HepG2 (cell line): Measurements from ENCODE around the gene PKD2L1. TPM values are rescaled to one million over a fixed set of nuclear protein-coding genes. Genes with fewer than 3 reads are reported as not detected.
A peak's percentile ranks its signal among the peaks of the same experiment; 100 is the strongest.

ENCODE experiments used
- ATAC-seq: fragments of 200-7000 bp; cut with Tn5 transposase; 3 replicates; pipeline ENCODE4 v1.9.1; 2020; ENCODE audit warnings: mild to moderate bottlenecking, moderate library complexity
- BruUV-seq: library from RNA; stranded (reverse); fragments of 400-500 nt; replicated peaks from 2 replicates; lab custom pipeline; 2021; lab: Mats Ljungman, UMichigan
- CTCF ChIA-PET: fragments of 300-600 bp; formaldehyde crosslinking; extraction: SDS; loops from one replicate; lab custom pipeline; 2021; ENCODE audit warnings: low total read pairs, inconsistent platforms, low intra/inter-chr PET ratio; lab: Yijun Ruan, JAX
- POLR2A ChIA-PET: fragments of 350-600 bp; sonication (Branson Sonifier 250); formaldehyde crosslinking; loops from one replicate; lab custom pipeline; 2020; ENCODE audit warnings: antibody characterized with exemption, inconsistent platforms; lab: Yijun Ruan, JAX
- DNase-seq: peaks from one replicate; pipeline ENCODE4 v3.0.0-alpha.2; 2015; ENCODE audit warnings: low spot score
- FAIRE-seq: peaks from 3 replicates; lab custom pipeline; 2011; peaks lifted over from hg19 to GRCh38; lab: Jason Lieb, UNC
- H2AFZ ChIP-seq: one replicate; pipeline ENCODE4 v1.6.1; 2011; ENCODE audit warnings: low read length, inconsistent platforms
- H3K27ac ChIP-seq: fragments of 300-600 bp; 3 replicates; pipeline ENCODE4 v1.8.0; 2011; ENCODE audit warnings: mixed run types, mild to moderate bottlenecking, mixed read lengths, low read length, inconsistent platforms; ENCODE audit not compliant: insufficient read depth; ENCODE audit errors: extremely low read length
- H3K27me3 ChIP-seq, 2 experiments: fragments of 200-600 bp in 1 of 2; 2 replicates in 1 of 2; 3 replicates in 1 of 2; pipeline versions ENCODE4 v1.6.0 to v1.8.0; 2011; ENCODE audit warnings: low read length in 2 of 2, mild to moderate bottlenecking in 2 of 2, moderate library complexity in 2 of 2, inconsistent platforms in 1 of 2; ENCODE audit not compliant: insufficient read depth in 2 of 2, control insufficient read depth in 1 of 2
- H3K36me3 ChIP-seq, 2 experiments: fragments of 200-600 bp in 1 of 2; replicated peaks in 1 of 2; 2 replicates in 1 of 2; 3 replicates in 1 of 2; pipeline versions ENCODE4 v1.5.1 to v1.8.0; 2011; ENCODE audit warnings: low read length in 2 of 2, inconsistent platforms in 1 of 2; ENCODE audit not compliant: insufficient read depth in 2 of 2, control insufficient read depth in 1 of 2
- H3K4me1 ChIP-seq: 2 replicates; pipeline ENCODE4 v1.5.1; 2012; ENCODE audit warnings: low read length, inconsistent platforms; ENCODE audit not compliant: insufficient read depth
- H3K4me2 ChIP-seq: 2 replicates; pipeline ENCODE4 v1.6.0; 2011; ENCODE audit warnings: low read depth, low read length, inconsistent platforms
- H3K4me3 ChIP-seq, 3 experiments: fragments of 200-600 bp in 1 of 3; sonication (generic), shearing (Covaris generic) in 1 of 3; replicated peaks in 1 of 3; 2 replicates each; pipeline ENCODE4 v1.5.1; 2011 to 2016; ENCODE audit warnings: low read length in 3 of 3, inconsistent platforms in 2 of 3, low read depth in 2 of 3, mild to moderate bottlenecking in 2 of 3, control low read depth in 1 of 3, mixed read lengths in 1 of 3; ENCODE audit not compliant: insufficient read depth in 1 of 3
- H3K79me2 ChIP-seq: one replicate; pipeline ENCODE4 v1.6.1; 2011; ENCODE audit warnings: low read length, inconsistent platforms; ENCODE audit not compliant: insufficient read depth
- H3K9ac ChIP-seq: 2 replicates; pipeline ENCODE4 v1.6.0; 2011; ENCODE audit warnings: mild to moderate bottlenecking, low read depth, low read length, inconsistent platforms; ENCODE audit not compliant: insufficient read depth
- H3K9me3 ChIP-seq: 2 replicates; pipeline ENCODE4 v1.5.1; 2012; ENCODE audit warnings: mild to moderate bottlenecking, low read length
- H4K20me1 ChIP-seq: 2 replicates; pipeline ENCODE4 v1.6.0; 2011; ENCODE audit warnings: inconsistent platforms, mild to moderate bottlenecking, low read length, moderate library complexity; ENCODE audit not compliant: insufficient read depth
- FOSL1 ChIP-seq: sonication (generic); formaldehyde crosslinking; IDR thresholded peaks from 2 replicates; pipeline ENCODE4 v1.9.0; 2021; ENCODE audit warnings: missing genetic modification reagents, borderline replicate concordance
- FOXP1 ChIP-seq, 2 experiments: fragments of 450-650 bp in 1 of 2; IDR thresholded peaks; 2 replicates each; pipeline ENCODE4 v1.6.1; 2017 to 2018; ENCODE audit warnings: antibody characterized with exemption in 1 of 2
- HDAC1 ChIP-seq: sonication (generic); formaldehyde crosslinking; IDR thresholded peaks from 2 replicates; pipeline ENCODE4 v1.5.1; 2020; ENCODE audit warnings: mild to moderate bottlenecking, missing genetic modification reagents
- MLLT10 ChIP-seq: sonication (generic); formaldehyde crosslinking; IDR thresholded peaks from 2 replicates; pipeline ENCODE4 v1.4.0; 2020; ENCODE audit warnings: missing genetic modification reagents
- POLR2G ChIP-seq: fragments of 200-400 bp; formaldehyde crosslinking; IDR thresholded peaks from 2 replicates; pipeline ENCODE4 v1.6.1; 2018; ENCODE audit warnings: mild to moderate bottlenecking, low read depth, low read length, moderate library complexity
- PRMT3 ChIP-seq: sonication (generic); formaldehyde crosslinking; IDR thresholded peaks from 2 replicates; pipeline ENCODE4 v1.8.1; 2022; ENCODE audit warnings: low read depth, mild to moderate bottlenecking, moderate library complexity, missing genetic modification reagents, borderline replicate concordance
- SAP130 ChIP-seq: IDR thresholded peaks from 2 replicates; pipeline ENCODE4 v1.6.1; 2016; ENCODE audit warnings: low read depth
- TIGD3 ChIP-seq: sonication (generic); formaldehyde crosslinking; IDR thresholded peaks from 2 replicates; pipeline ENCODE4 v1.5.1; 2020; ENCODE audit warnings: mild to moderate bottlenecking, missing genetic modification reagents, borderline replicate concordance
- ZFP36L1 ChIP-seq: sonication (generic); formaldehyde crosslinking; IDR thresholded peaks from 2 replicates; pipeline ENCODE4 v1.8.0; 2022; ENCODE audit warnings: mild to moderate bottlenecking, missing genetic modification reagents, moderate library complexity
- ZNF136 ChIP-seq: sonication (generic); formaldehyde crosslinking; IDR thresholded peaks from 2 replicates; pipeline ENCODE4 v1.8.1; 2022; ENCODE audit warnings: low read depth, mild to moderate bottlenecking, moderate library complexity, missing genetic modification reagents
- ZNF234 ChIP-seq: sonication (generic); formaldehyde crosslinking; conservative IDR thresholded peaks from 2 replicates; pipeline ENCODE4 v1.5.1; 2020; ENCODE audit warnings: mild to moderate bottlenecking, missing genetic modification reagents
- ZNF430 ChIP-seq: sonication (generic); formaldehyde crosslinking; IDR thresholded peaks from 2 replicates; pipeline ENCODE4 v1.9.0; 2021; ENCODE audit warnings: mild to moderate bottlenecking, missing genetic modification reagents
- ZNF557 ChIP-seq: sonication (generic); formaldehyde crosslinking; IDR thresholded peaks from 2 replicates; pipeline ENCODE4 v1.4.0; 2020; ENCODE audit warnings: missing genetic modification reagents
- ZNF564 ChIP-seq: sonication (generic); formaldehyde crosslinking; IDR thresholded peaks from 2 replicates; pipeline ENCODE4 v1.8.1; 2023; ENCODE audit warnings: mild to moderate bottlenecking, missing genetic modification reagents
- ZNF597 ChIP-seq: sonication (generic); formaldehyde crosslinking; IDR thresholded peaks from 2 replicates; pipeline ENCODE4 v1.5.0; 2020; ENCODE audit warnings: missing genetic modification reagents
- ZNF687 ChIP-seq: sonication (generic); formaldehyde crosslinking; IDR thresholded peaks from 2 replicates; pipeline ENCODE4 v1.5.1; 2020; ENCODE audit warnings: mild to moderate bottlenecking, missing genetic modification reagents, moderate library complexity
- ZNF891 ChIP-seq: sonication (generic); formaldehyde crosslinking; IDR thresholded peaks from 2 replicates; pipeline ENCODE4 v1.5.0; 2020; ENCODE audit warnings: mild to moderate bottlenecking, missing genetic modification reagents
- WGBS: methylation state at CpG from one replicate; pipeline ENCODE4 v1.1.6; 2017; ENCODE audit warnings: low lambda C conversion rate; 5-methylcytosine and 5-hydroxymethylcytosine counted together
- in situ Hi-C: cut with HindIII; loops from 2 replicates; pipeline ENCODE4 v1.10.0; 2017; ENCODE audit warnings: low pct_unique_long_range_greater_than_20kb; ENCODE audit not compliant: extremely low pct_ligation_motif_present
- intact Hi-C: fragments of 100-400 bp; cut with micrococcal nuclease; formaldehyde crosslinking; loops from one replicate; pipeline ENCODE4 v1.10.0; 2022; ENCODE audit not compliant: unreplicated experiment
- polyA plus RNA-seq, 8 experiments: library from polyadenylated mRNA; depleted of rRNA in 3 of 8; stranded (reverse) in 7 of 8; unstranded in 1 of 8; fragments of >200 nt; fragmentation: Illumina TruSeq in 4 of 8; extraction: Trizol in 4 of 8; gene quantifications; 2 replicates each; pipeline versions ENCODE4 v1.2.1 to v1.2.3, GENCODE V29; 2011 to 2016; ENCODE audit warnings: low read depth in 4 of 8, missing spikeins in 1 of 8, mixed read lengths in 1 of 8; ENCODE audit not compliant: insufficient read depth in 1 of 8
- total RNA-seq, 5 experiments: library from RNA; depleted of rRNA; stranded (reverse); fragments of >200 nt; fragmentation: Illumina TruSeq; extraction: Trizol; gene quantifications; 2 replicates each; pipeline ENCODE4 v1.2.3, GENCODE V29; 2016; ENCODE audit warnings: low read depth in 1 of 5

Gene PKD2L1
- total and polyA plus RNA-seq, 2 of the 13 experiments (the other 11 are each of a cell fraction or from before 2014, with no cell fraction given): 0.07 to 0.15 TPM

- TF ChIP-seq ZNF430 (CRISPR knock-in tag) (peak; percentile 33; the same call in 1 of the 2 replicates), FOXP1 (IDR thresholded peaks at IDR 0.05) (no peak), FOXP1 (CRISPR knock-in tag; IDR thresholded peaks at IDR 0.05) (no peak), TIGD3 (CRISPR knock-in tag) (no peak), ZFP36L1 (CRISPR knock-in tag) (no peak), ZNF557 (CRISPR knock-in tag) (no peak), ZNF234 (CRISPR knock-in tag) (no peak), ZNF597 (CRISPR knock-in tag) (no peak), ZNF564 (no peak)
- TF ChIP-seq, all 625 proteins: peak for 10
Observed at GRCh38 chr10:100349672-100350071, 19.6 kb upstream of the PKD2L1 start (continued).

GRCh38 chr10:100349087-100349486 lies 19.1 kb upstream of the PKD2L1 start:
- H3K4me2 ChIP-seq: peak overlapping the region; percentile 83
- peak overlapping the region; percentile 89 for H3K9ac ChIP-seq
- ATAC-seq (0 out of 3 replicates have a peak, but pooled peaks have one; percentile 3), DNase-seq (no peak), FAIRE-seq (no peak)
- H3K4me1 ChIP-seq: peaks cover 71% of the 10 kb centered on the region
- peak overlapping the region; percentile 95 to 99 (median 95) for H3K4me3 ChIP-seq
- intact Hi-C loops: no loop called here
- peak overlapping the region; percentile 81 for H3K27ac ChIP-seq
- ChIA-PET CTCF (interaction anchor here (1.2 kb wide), 1 partner anchor 84 kb away, joined by 3 read pairs; no protein-coding TSS in a partner anchor), POLR2A (interaction anchor here (1.0 to 12.6 kb wide), 7 partner anchors 8 to 43 kb away, joined by 4 to 287 read pairs (median 7); no protein-coding TSS in a partner anchor)
- H3K36me3 ChIP-seq: peaks cover 25 to 59% of the 10 kb centered on the region in 2 experiments
- H4K20me1 ChIP-seq: peaks cover 61% of the 10 kb centered on the region
- peaks cover 78% of the 10 kb centered on the region for H3K79me2 ChIP-seq
- no peaks in the 10 kb centered on the region; a peak in 1 of 5 replicates for H3K27me3 ChIP-seq
- no TSS peak for BruUV-seq
- no peaks in the 10 kb centered on the region for H3K9me3 ChIP-seq
- no peak overlapping the region for H2AFZ ChIP-seq
- in situ Hi-C loops: loop anchor here (25.0 kb wide), 1 partner anchor 538 kb away; no protein-coding TSS in a partner anchor
- 8% methylated on average over 4 of the region's 5 CpGs for WGBS
- TF ChIP-seq ZNF891 (CRISPR knock-in tag): peak; percentile 31; the same call in 1 of the 2 replicates
- 0 out of 2 replicates have a peak, but pooled peaks have one; percentile 41 for TF ChIP-seq ZNF136 (CRISPR knock-in tag)
- peak; percentile 30; the same call in 1 of the 2 replicates for TF ChIP-seq POLR2G
- TF ChIP-seq HDAC1 (CRISPR knock-in tag): 0 out of 2 replicates have a peak, but pooled peaks have one; percentile 16
- TF ChIP-seq FOSL1: no peak
- TF ChIP-seq MLLT10 (CRISPR knock-in tag): peak; percentile 77
- TF ChIP-seq ZNF687 (CRISPR knock-in tag): peak; percentile 53
- TF ChIP-seq PRMT3 (CRISPR knock-in tag): 0 out of 2 replicates have a peak, but pooled peaks have one; percentile 33
- TF ChIP-seq SAP130 (CRISPR knock-in tag): 0 out of 2 replicates have a peak, but pooled peaks have one; percentile 8
